ENCODE data around the gene FGF14.

FGF14 gene

GRCh38 chr13:102392481-102393209 is 9.2 kb downstream of the FGF14 start:
- H3K27ac ChIP-seq = no peak overlapping the region
- TF ChIP-seq, protein P1, sequence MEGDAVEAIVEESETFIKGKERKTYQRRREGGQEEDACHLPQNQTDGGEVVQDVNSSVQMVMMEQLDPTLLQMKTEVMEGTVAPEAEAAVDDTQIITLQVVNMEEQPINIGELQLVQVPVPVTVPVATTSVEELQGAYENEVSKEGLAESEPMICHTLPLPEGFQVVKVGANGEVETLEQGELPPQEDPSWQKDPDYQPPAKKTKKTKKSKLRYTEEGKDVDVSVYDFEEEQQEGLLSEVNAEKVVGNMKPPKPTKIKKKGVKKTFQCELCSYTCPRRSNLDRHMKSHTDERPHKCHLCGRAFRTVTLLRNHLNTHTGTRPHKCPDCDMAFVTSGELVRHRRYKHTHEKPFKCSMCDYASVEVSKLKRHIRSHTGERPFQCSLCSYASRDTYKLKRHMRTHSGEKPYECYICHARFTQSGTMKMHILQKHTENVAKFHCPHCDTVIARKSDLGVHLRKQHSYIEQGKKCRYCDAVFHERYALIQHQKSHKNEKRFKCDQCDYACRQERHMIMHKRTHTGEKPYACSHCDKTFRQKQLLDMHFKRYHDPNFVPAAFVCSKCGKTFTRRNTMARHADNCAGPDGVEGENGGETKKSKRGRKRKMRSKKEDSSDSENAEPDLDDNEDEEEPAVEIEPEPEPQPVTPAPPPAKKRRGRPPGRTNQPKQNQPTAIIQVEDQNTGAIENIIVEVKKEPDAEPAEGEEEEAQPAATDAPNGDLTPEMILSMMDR (IDR thresholded peaks at IDR 0.05) = no peak
- TF ChIP-seq ZFX (IDR thresholded peaks at IDR 0.05; ENCODE audit: borderline replicate concordance) = no peak

- TF ChIP-seq, protein P1 (IDR thresholded peaks at IDR 0.05) = no peak
- TF ChIP-seq ZFX (IDR thresholded peaks at IDR 0.05; ENCODE audit: borderline replicate concordance) = no peak
- H3K27ac ChIP-seq = no peak overlapping the region
These were observed 15.4 kb downstream of the FGF14 start for GRCh38 chr13:102386461-102386860.

DNA sequence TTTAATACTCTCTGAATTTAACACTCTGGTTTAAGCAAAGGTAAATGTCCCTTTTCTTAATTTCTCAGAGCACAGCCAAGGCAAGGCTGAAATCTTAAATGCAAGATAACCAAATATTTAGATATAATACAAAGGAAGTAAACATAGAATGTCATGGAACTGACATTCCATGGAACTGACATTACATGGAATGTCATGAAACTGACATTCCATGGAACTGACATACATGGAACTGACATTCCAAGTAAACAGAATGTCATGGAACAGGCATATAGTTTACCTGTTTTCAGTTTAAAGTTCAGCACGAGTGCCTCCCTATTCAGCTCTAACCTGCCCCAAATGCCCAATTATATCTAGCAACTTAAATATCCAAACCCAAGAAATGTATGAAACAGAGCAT is 21.8 kb downstream of the FGF14 start:
- TF ChIP-seq, protein P1 (IDR thresholded peaks at IDR 0.05) = no peak
- TF ChIP-seq ZFX (IDR thresholded peaks at IDR 0.05; ENCODE audit: borderline replicate concordance) = no peak
- H3K27ac ChIP-seq = no peak overlapping the region

DNA sequence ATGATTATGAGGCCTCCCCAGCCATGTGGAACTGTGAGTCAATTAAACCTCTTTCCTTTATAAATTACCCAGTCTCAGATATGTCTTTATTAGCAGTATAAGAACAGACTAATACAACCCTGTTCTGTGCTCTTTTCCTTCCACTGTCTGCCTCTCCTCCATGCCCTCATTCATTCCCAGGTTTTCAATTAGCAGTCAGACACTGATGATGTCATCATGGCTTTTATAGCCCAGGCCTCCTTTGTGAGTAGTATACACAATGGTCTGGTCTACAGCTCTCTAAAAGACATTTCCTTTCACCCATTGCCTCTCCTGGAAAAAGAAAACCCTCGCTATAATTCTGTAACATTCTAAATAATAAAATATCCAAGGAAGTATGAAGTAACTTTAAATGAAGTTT is 25.5 kb downstream of the FGF14 start:
- H3K27ac ChIP-seq = no peak overlapping the region
- no peak for TF ChIP-seq ZFX (IDR thresholded peaks at IDR 0.05; ENCODE audit: borderline replicate concordance)
- TF ChIP-seq, protein P1 (IDR thresholded peaks at IDR 0.05) = no peak

DNA sequence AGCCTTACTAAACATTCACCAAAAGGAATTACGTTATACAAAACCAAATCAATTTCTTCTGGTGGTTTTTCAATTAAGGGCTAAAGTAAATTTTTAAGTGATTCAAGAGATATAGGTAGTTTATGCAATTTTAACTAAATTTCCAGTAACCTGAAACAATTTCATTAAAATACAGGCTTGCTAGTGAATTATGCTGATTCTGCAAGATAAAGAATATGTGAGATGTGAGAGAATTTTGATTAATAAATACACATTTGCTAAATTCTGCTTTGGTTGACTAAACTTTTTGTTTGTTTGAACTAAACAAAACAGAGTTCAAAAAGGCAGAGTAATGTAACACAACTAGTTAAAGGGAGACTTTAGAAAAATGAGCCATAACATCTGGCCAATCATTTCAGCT is 27.1 kb downstream of the FGF14 start:
- no peak for TF ChIP-seq ZFX (IDR thresholded peaks at IDR 0.05; ENCODE audit: borderline replicate concordance)
- TF ChIP-seq, protein P1 (IDR thresholded peaks at IDR 0.05) = no peak
- H3K27ac ChIP-seq = no peak overlapping the region

GRCh38 chr13:102374233-102374632 is 27.6 kb downstream of the FGF14 start:
- TF ChIP-seq, protein P1 (IDR thresholded peaks at IDR 0.05) = no peak
- no peak for TF ChIP-seq ZFX (IDR thresholded peaks at IDR 0.05; ENCODE audit: borderline replicate concordance)
- no peak overlapping the region for H3K27ac ChIP-seq

DNA sequence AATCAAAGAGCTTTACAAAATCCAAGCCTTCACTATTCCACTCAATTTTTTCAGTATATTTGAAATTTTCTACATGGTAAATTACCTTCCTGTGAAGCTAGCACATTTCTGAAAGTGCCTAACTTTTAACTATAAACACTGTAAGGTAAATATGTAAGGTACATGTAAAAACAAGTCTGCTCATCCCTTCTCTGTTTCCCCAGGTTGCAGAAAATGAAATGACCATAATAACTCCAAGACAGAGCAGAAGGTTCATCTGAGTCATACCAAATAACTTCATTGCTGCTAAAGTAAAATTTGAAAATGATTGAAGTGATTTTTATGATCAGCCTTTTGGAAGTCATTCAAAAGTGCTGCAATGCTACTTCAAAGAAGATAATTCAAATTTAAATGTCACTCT is 28.6 kb downstream of the FGF14 start:
- no peak overlapping the region for H3K27ac ChIP-seq
- TF ChIP-seq, protein P1 (IDR thresholded peaks at IDR 0.05) = no peak
- TF ChIP-seq ZFX (IDR thresholded peaks at IDR 0.05; ENCODE audit: borderline replicate concordance) = no peak

Measured in 22Rv1 (cell line).